ENCODE data around the gene GNG11. TPM values are rescaled to one million over a fixed set of nuclear protein-coding genes. Genes with fewer than 3 reads are reported as not detected.

Gene GNG11
- polyA plus RNA-seq (ENCODE audit: insufficient read depth in 1 of 5, insufficient read length in 5 of 5, low replicate concordance in 1 of 5) = 10 to 100 TPM; 40.2 to 60.7 (median 49.7) TPM
- long read RNA-seq, donor 1, transcript GNG11-201 (2 exons, 3,055 nt) = major isoform, 165 of 197 reads
- long read RNA-seq, donor 1, partial matches to known transcripts = 32 of 197 reads
- long read RNA-seq, donor 1, other reads (novel, unspliced or antisense) = 0 of 197 reads
- long read RNA-seq, donor 2, transcript GNG11-201 (2 exons, 3,055 nt) = major isoform, 90 of 90 reads
- long read RNA-seq, donor 2, partial matches to known transcripts = 0 of 90 reads
- long read RNA-seq, donor 2, other reads (novel, unspliced or antisense) = 0 of 90 reads
- long read RNA-seq, donor 3, transcript GNG11-201 (2 exons, 3,055 nt) = major isoform, 153 of 178 reads
- long read RNA-seq, donor 3, partial matches to known transcripts = 25 of 178 reads
- long read RNA-seq, donor 3, other reads (novel, unspliced or antisense) = 0 of 178 reads
- long read RNA-seq, donor 4, transcript GNG11-201 (2 exons, 3,055 nt) = major isoform, 79 of 96 reads
- long read RNA-seq, donor 4, partial matches to known transcripts = 17 of 96 reads
- long read RNA-seq, donor 4, other reads (novel, unspliced or antisense) = 0 of 96 reads
- long read RNA-seq, donor 5, transcript GNG11-201 (2 exons, 3,055 nt) = major isoform, 255 of 302 reads
- long read RNA-seq, donor 5, partial matches to known transcripts = 47 of 302 reads
- long read RNA-seq, donor 5, other reads (novel, unspliced or antisense) = 0 of 302 reads
- long read RNA-seq, donor 6, transcript GNG11-201 (2 exons, 3,055 nt) = major isoform, 212 of 239 reads
- long read RNA-seq, donor 6, partial matches to known transcripts = 27 of 239 reads
- long read RNA-seq, donor 6, other reads (novel, unspliced or antisense) = 0 of 239 reads
- long read RNA-seq, donor 7, transcript GNG11-201 (2 exons, 3,055 nt) = major isoform, 97 of 97 reads
- long read RNA-seq, donor 7, partial matches to known transcripts = 0 of 97 reads
- long read RNA-seq, donor 7, other reads (novel, unspliced or antisense) = 0 of 97 reads
- long read RNA-seq, donor 8, transcript GNG11-201 (2 exons, 3,055 nt) = major isoform, 71 of 80 reads
- long read RNA-seq, donor 8, partial matches to known transcripts = 9 of 80 reads
- long read RNA-seq, donor 8, other reads (novel, unspliced or antisense) = 0 of 80 reads

GRCh38 chr7:93921607-93922566, at the start of gene GNG11:
TSS of gene GNG11 (plus strand) at chr7:93921735. CDS start at chr7:93922138, 403 bp downstream.
- peak; percentile 81 to 83 for DNase-seq

- DNase-seq = no peak
Observed at GRCh38 chr7:93873998-93874574, 47.4 kb upstream of the GNG11 start.

- no peak for DNase-seq
Observed at GRCh38 chr7:93877742-93878141, 43.8 kb upstream of the GNG11 start.

- DNase-seq = no peak
Observed at GRCh38 chr7:93879356-93879755, 42.2 kb upstream of the GNG11 start.

DNA sequence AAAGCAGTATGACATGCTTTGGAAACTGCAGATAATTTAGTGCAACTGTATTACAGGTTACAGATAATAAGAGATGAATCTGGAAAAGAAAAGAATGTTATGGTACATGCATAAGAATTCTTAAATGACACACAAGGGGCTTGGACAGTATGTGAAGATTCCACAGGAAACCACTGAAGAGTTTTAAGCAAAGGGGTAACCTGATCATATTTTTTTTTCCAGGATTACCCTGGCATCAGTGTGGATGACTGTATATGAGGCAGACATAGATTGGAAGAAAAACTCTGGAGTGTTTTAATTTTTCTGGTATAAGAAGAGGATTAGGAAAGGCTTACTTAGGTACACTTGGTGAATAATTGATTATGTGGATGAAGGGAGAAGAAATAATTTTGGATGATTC, 39.1 kb upstream of the GNG11 start:
- no peak for DNase-seq

DNA sequence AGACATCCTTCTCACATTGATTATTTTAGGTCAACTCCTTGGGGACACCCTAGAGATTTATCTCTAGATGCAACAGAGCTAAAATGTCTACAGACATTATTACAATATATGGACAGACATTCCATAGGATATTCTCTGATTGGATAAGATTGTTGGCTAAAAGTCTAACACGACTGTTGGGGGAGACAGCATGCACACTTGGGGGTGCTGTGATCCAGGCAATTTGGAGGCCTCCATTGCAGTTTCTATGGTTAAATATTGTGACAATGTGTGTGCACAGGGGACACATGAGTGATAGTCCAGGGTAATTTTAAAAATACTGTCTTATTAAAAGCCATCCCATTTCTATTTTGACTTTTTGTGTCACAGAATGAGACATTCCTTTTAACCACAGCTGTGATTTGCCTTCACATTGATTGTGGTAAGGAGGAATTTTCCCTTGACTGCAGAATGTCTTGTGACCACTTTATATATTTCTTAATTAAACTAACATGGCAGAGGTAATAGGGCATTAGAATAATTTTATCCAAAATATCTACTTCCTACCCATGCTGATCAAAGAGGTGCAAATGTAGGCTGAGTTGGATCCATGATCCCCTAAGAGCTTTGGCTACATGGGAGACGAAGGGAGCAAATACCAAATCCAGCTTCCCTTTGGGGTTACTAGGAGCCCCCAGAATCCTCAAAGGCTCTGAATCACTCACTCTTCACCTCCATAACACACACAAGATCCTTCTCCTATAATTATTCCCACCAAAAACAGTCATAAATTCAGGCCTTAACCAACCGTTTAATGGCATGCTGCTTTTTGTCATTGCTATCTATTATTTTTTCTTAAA, 38.2 kb upstream of the GNG11 start:
- no peak for DNase-seq

GRCh38 chr7:93883917-93884345, 37.6 kb upstream of the GNG11 start:
- no peak for DNase-seq

- DNase-seq = no peak
Observed at GRCh38 chr7:93884541-93884940, 37.0 kb upstream of the GNG11 start.

DNA sequence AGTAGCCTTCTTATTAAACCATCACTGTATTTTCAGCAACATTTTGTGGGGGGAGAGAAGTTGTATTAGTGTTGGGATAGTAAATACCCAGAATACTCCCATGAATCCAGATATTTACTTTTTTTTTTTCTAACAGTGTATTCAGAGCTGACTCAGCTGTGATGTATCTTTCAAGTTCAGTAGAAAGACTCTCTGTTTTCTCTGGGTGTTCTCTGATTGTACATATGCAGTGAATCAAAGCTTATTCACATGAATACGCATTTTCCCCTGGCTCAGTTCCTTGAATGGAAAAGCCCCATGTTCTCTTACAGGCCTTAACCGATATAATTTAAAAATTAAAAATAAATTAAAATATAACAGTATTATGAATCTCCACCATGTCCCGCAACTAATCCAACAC, 32.3 kb upstream of the GNG11 start:
- no peak for DNase-seq

DNA sequence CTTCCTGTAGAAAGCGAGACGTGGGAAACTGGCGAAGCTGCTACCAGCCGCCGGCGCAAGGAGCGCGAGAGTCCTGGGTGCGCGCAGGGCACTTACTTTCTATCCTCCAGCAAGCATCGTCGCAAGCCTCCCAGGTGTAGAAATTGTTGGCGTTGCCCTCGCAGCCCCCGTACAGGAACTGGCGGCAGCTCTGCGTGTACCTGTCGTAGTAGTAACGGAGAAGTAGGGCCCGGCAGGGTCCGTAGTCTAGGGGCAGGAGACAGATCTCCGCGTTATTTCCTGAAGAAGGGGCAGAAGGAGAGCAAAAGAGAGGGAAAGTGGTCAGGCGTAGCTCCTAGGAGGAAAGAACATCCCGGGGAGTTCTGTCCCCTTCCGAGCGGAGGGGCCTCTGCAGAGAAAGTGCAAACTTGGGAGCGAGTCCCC, 31.5 kb upstream of the GNG11 start:
- DNase-seq = no peak

DNA sequence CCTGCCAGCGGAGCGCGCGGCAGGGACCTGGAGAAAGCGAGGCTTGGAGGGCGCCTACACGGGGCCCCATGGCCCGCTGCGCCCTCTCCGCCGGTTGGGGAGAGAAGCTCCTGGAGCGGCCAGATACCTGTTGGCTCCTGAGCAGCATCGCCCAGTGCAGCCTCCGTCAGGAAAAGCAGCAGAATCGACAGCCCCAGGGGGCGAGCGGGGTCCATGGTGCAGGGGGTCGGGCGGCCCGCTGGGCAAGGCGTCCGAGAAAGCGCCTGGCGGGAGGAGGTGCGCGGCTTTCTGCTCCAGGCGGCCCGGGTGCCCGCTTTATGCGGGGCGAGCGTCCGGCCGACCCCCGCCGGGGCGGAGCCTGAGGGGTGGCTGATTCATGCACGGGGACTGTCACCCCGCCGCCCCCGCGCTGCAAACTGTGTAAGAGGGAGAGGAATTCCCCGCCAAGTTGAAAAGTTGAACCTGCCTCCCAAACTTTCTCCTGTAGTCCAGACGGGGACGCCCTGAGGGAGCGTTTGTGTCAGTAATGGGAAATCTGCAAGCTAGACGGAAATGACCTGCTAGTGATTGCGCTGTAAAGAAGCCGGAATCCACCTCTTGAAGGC, 31.0 kb upstream of the GNG11 start, which contains the start of gene TFPI2:
Gene TFPI2 (minus strand): TSS at position 290 of the 605 bp plus-strand sequence. CDS start 75 bp downstream, at position 215.
- DNase-seq = no peak

DNA sequence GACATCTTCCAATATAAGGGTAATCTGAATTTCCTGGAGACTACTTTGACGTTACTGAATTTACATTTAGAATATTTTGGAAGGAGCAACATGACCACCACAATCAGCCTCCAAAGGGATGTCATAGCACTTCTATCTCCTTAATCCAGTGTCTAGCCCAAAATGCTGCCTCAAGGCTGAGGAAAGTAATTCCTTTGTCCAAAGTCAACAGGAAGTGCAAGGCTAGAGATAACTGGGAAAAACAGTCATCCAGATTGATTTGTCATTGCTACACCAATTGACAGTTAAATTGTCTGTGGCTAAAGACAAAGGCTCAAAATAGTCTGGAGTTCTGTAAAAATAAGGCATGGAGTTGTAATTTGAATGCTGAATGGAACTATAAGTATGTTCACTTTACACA, 27.1 kb upstream of the GNG11 start:
- no peak for DNase-seq

DNA sequence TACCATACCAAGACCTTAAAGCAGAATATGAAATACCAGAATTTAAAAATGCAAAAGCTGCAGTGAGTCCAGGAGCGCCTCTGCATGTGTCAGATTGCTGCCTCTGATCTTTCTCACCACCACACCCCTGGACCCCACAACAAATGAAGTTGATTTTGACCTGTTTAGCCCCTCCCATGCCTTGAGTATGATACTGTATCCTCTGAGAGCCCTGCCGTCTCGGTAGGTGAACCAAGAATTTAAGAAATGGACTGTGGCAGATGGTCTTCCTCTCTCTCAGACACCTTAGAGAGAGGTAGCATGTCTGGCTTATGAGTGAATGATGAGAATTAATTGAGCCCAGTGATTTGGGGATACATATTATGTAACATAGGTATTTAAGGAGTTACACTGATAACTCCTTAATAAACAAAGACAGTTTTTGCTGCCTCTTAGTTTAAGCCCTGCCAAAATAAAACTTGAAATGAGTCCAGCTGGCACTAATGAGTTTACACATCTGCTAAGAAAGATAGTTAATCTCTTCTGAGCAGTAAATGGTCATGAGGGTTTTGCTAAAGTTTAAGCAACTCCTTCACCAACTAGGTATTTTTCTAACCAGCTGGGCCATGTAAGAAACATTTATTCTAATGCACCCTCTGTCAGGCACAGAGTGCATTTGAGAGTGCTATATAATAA, 26.4 kb upstream of the GNG11 start:
- peak; percentile 51 to 55 for DNase-seq

- no peak for DNase-seq
Observed at GRCh38 chr7:93895859-93896600, 25.5 kb upstream of the GNG11 start.

DNA sequence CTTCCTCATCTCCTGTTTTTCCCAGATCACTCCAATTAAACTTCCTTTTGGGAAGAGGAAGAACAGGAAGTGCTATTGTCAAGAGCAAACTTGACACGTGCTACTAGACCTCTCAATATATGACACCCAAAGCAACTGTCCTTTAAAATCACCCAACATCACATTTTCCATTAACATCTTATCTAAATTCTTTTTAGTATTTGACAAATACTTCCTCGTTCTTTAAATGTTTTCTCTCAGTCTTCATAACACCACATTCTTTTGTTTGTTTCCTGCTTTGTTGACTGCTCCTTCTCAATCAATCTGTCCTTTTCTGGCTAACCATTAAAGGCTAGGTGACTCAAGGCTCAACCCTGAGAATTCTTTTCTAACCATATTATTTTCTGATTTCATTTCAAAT, 23.9 kb upstream of the GNG11 start:
- DNase-seq = no peak

GRCh38 chr7:93902777-93903423, 18.6 kb upstream of the GNG11 start:
- no peak for DNase-seq

DNA sequence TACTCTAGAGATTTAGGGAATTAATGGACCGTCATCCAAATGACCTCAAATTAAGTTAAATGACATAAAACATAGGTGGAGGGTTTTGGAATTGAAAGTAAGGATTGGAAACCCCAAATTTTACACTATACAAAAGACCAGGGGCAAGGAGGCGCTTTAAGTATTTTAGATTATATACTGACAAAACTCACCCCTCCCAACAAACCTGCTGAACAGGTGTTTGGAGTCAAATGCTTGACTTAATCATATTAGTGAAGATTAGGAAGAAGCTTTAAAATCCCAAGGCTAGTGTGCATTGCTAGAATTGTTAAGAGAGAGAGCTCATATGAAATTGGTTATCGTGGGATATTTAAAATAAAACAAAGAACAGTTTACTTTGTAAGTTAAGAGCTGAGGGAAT, 15.3 kb upstream of the GNG11 start, which contains the start of gene GNGT1:
Gene GNGT1 (plus strand): TSS at position 301 of the 400 bp plus-strand sequence. CDS start 180 bp downstream, outside the sequence.
- DNase-seq = no peak

All from right lung (tissue), 10 donors.